Adipocyte (in vitro differentiated cells): Measurements from ENCODE around the gene PDZD8.

ENCODE experiments used
- DNase-seq: peaks from one replicate; pipeline ENCODE4 v3.0.0-alpha.2; 2015; ENCODE audit warnings: low read depth
- H3K27me3 ChIP-seq: replicated peaks from 2 replicates; pipeline ENCODE4 v1.7.0; 2013; ENCODE audit warnings: mild to moderate bottlenecking, low read length, moderate library complexity; ENCODE audit not compliant: control insufficient read depth, insufficient read depth
- H3K36me3 ChIP-seq: 2 replicates; pipeline ENCODE4 v1.7.0; 2013; ENCODE audit warnings: low read length, mild to moderate bottlenecking, moderate library complexity; ENCODE audit not compliant: control insufficient read depth, insufficient read depth, severe bottlenecking
- H3K4me1 ChIP-seq: 2 replicates; pipeline ENCODE4 v1.7.0; 2013; ENCODE audit warnings: mild to moderate bottlenecking, low read length, moderate library complexity; ENCODE audit not compliant: control insufficient read depth, insufficient read depth
- H3K4me3 ChIP-seq: 2 replicates; pipeline ENCODE4 v1.7.0; 2013; ENCODE audit warnings: mild to moderate bottlenecking, low read length, moderate library complexity
- H3K9ac ChIP-seq: 2 replicates; pipeline ENCODE4 v1.7.0; 2013; ENCODE audit warnings: mild to moderate bottlenecking, low read length, moderate library complexity
- H3K9me3 ChIP-seq: 2 replicates; pipeline ENCODE4 v1.7.0; 2013; ENCODE audit warnings: mild to moderate bottlenecking, low read length, moderate library complexity; ENCODE audit not compliant: control insufficient read depth

Gene PDZD8

GRCh38 chr10:117250411-117250810, 124.8 kb downstream of the PDZD8 start:
- no peak overlapping the region for H3K4me3 ChIP-seq
- H3K4me1 ChIP-seq = peaks cover 18% of the 10 kb centered on the region
- H3K9me3 ChIP-seq = no peaks in the 10 kb centered on the region
- H3K9ac ChIP-seq = no peak overlapping the region
- peaks cover 11% of the 10 kb centered on the region for H3K27me3 ChIP-seq
- H3K36me3 ChIP-seq = no peaks in the 10 kb centered on the region
- DNase-seq = no peak

- Histone ChIP-seq H3K9ac (no peak overlapping the region), H3K27me3 (peaks cover 19% of the 10 kb centered on the region), H3K4me1 (peaks cover 18% of the 10 kb centered on the region), H3K9me3 (no peaks in the 10 kb centered on the region), H3K4me3 (no peak overlapping the region), H3K36me3 (no peaks in the 10 kb centered on the region)
- DNase-seq = no peak
Observed at GRCh38 chr10:117249493-117250093, 125.6 kb downstream of the PDZD8 start.

GRCh38 chr10:117248750-117249465, 126.3 kb downstream of the PDZD8 start:
- no peaks in the 10 kb centered on the region for H3K9me3 ChIP-seq
- H3K27me3 ChIP-seq = peaks cover 19% of the 10 kb centered on the region
- no peak overlapping the region for H3K4me3 ChIP-seq
- no peaks in the 10 kb centered on the region for H3K36me3 ChIP-seq
- H3K9ac ChIP-seq = no peak overlapping the region
- DNase-seq = peak; percentile 13
- H3K4me1 ChIP-seq = peaks cover 18% of the 10 kb centered on the region

GRCh38 chr10:117246997-117247671, 128.1 kb downstream of the PDZD8 start:
- Histone ChIP-seq H3K9me3 (no peaks in the 10 kb centered on the region), H3K4me1 (peaks cover 13% of the 10 kb centered on the region), H3K27me3 (peaks cover 23% of the 10 kb centered on the region), H3K36me3 (no peaks in the 10 kb centered on the region), H3K4me3 (no peak overlapping the region), H3K9ac (no peak overlapping the region)
- DNase-seq = no peak

- Histone ChIP-seq H3K27me3 (peaks cover 37% of the 10 kb centered on the region), H3K4me3 (no peak overlapping the region), H3K9ac (no peak overlapping the region), H3K36me3 (no peaks in the 10 kb centered on the region), H3K4me1 (no peaks in the 10 kb centered on the region), H3K9me3 (no peaks in the 10 kb centered on the region)
- no peak for DNase-seq
Observed at GRCh38 chr10:117242463-117242832, 132.8 kb downstream of the PDZD8 start.

- Histone ChIP-seq H3K4me3 (no peak overlapping the region), H3K36me3 (no peaks in the 10 kb centered on the region), H3K27me3 (peaks cover 44% of the 10 kb centered on the region), H3K9ac (no peak overlapping the region), H3K4me1 (no peaks in the 10 kb centered on the region), H3K9me3 (no peaks in the 10 kb centered on the region)
- DNase-seq = peak; percentile 5
Observed at GRCh38 chr10:117241541-117242462, 133.4 kb downstream of the PDZD8 start.

GRCh38 chr10:117240621-117241529, 134.4 kb downstream of the PDZD8 start, which contains the start of gene SLC18A2:
SLC18A2 (plus strand) TSS chr10:117241114; CDS start chr10:117241694, 580 bp downstream.
- DNase-seq = no peak
- Histone ChIP-seq H3K36me3 (no peaks in the 10 kb centered on the region), H3K9me3 (no peaks in the 10 kb centered on the region), H3K4me1 (no peaks in the 10 kb centered on the region), H3K4me3 (no peak within 1 kb of the TSS), H3K9ac (no peak within 1 kb of the TSS), H3K27me3 (peaks cover 53% of the 10 kb centered on the region)

- H3K9ac ChIP-seq = no peak overlapping the region
- H3K4me1 ChIP-seq = no peaks in the 10 kb centered on the region
- DNase-seq = no peak
- no peaks in the 10 kb centered on the region for H3K36me3 ChIP-seq
- no peak overlapping the region for H3K4me3 ChIP-seq
- H3K9me3 ChIP-seq = no peaks in the 10 kb centered on the region
- peaks cover 57% of the 10 kb centered on the region for H3K27me3 ChIP-seq
Observed at GRCh38 chr10:117239721-117240620, 135.3 kb downstream of the PDZD8 start.

- H3K4me1 ChIP-seq = no peaks in the 10 kb centered on the region
- DNase-seq = no peak
- no peak overlapping the region for H3K4me3 ChIP-seq
- H3K9ac ChIP-seq = no peak overlapping the region
- H3K27me3 ChIP-seq = peaks cover 51% of the 10 kb centered on the region
- H3K36me3 ChIP-seq = no peaks in the 10 kb centered on the region
- no peaks in the 10 kb centered on the region for H3K9me3 ChIP-seq
Observed at GRCh38 chr10:117239051-117239450, 136.2 kb downstream of the PDZD8 start.
